Stimulated activated naive CD8-positive, alpha-beta T cell treated with anti-CD3 and anti-CD28 coated beads, Interleukin-15, Interleukin-2, amounts not matched to agents 100 ng/mL and 50 ng/mL, for 24 hours (primary cell): Measurements from ENCODE around the gene NOP16.

ENCODE experiments used
- H3K27ac Mint-ChIP-seq: one replicate; pipeline ENCODE4 v1.8.0; 2021; ENCODE audit warnings: mild to moderate bottlenecking, mixed read lengths
- H3K27me3 Mint-ChIP-seq: one replicate; pipeline ENCODE4 v1.8.0; 2021; ENCODE audit warnings: mixed read lengths
- H3K36me3 Mint-ChIP-seq: one replicate; pipeline ENCODE4 v1.8.0; 2021; ENCODE audit warnings: low read depth, mixed read lengths
- H3K4me1 Mint-ChIP-seq: one replicate; pipeline ENCODE4 v1.8.0; 2021; ENCODE audit warnings: low read depth, mixed read lengths
- H3K4me3 Mint-ChIP-seq: one replicate; pipeline ENCODE4 v1.8.0; 2021; ENCODE audit warnings: mild to moderate bottlenecking, mixed read lengths
- H3K9me3 Mint-ChIP-seq: one replicate; pipeline ENCODE4 v1.8.0; 2021; ENCODE audit warnings: mixed read lengths

The NOP16 gene

GRCh38 chr5:176339304-176339703 lies 49.1 kb downstream of the NOP16 start:
- H3K36me3 Mint-ChIP-seq, result peaks cover 32% of the 10 kb centered on the region
- H3K4me1 Mint-ChIP-seq, result no peaks in the 10 kb centered on the region
- no peak overlapping the region for H3K27ac Mint-ChIP-seq
- H3K9me3 Mint-ChIP-seq, result no peaks in the 10 kb centered on the region
- no peaks in the 10 kb centered on the region for H3K27me3 Mint-ChIP-seq
- H3K4me3 Mint-ChIP-seq, result no peak overlapping the region

GRCh38 chr5:176337913-176338312 lies 50.5 kb downstream of the NOP16 start:
- peaks cover 41% of the 10 kb centered on the region for H3K36me3 Mint-ChIP-seq
- no peaks in the 10 kb centered on the region for H3K4me1 Mint-ChIP-seq
- H3K27me3 Mint-ChIP-seq, result no peaks in the 10 kb centered on the region
- peaks cover 6% of the 10 kb centered on the region for H3K9me3 Mint-ChIP-seq
- H3K4me3 Mint-ChIP-seq, result no peak overlapping the region
- no peak overlapping the region for H3K27ac Mint-ChIP-seq

GRCh38 chr5:176334031-176334770 lies 54.2 kb downstream of the NOP16 start:
- H3K9me3 Mint-ChIP-seq, result peaks cover 6% of the 10 kb centered on the region
- H3K4me1 Mint-ChIP-seq, result no peaks in the 10 kb centered on the region
- no peak overlapping the region for H3K27ac Mint-ChIP-seq
- H3K27me3 Mint-ChIP-seq, result no peaks in the 10 kb centered on the region
- H3K4me3 Mint-ChIP-seq, result no peak overlapping the region
- H3K36me3 Mint-ChIP-seq, result peaks cover 49% of the 10 kb centered on the region
